Measurements from ENCODE around the gene ZNF407. TPM values are rescaled to one million over a fixed set of nuclear protein-coding genes. Genes with fewer than 3 reads are reported as not detected.

ZNF407 gene
- total RNA-seq, 1 donor from 2014 or later = 22.9 TPM

DNA sequence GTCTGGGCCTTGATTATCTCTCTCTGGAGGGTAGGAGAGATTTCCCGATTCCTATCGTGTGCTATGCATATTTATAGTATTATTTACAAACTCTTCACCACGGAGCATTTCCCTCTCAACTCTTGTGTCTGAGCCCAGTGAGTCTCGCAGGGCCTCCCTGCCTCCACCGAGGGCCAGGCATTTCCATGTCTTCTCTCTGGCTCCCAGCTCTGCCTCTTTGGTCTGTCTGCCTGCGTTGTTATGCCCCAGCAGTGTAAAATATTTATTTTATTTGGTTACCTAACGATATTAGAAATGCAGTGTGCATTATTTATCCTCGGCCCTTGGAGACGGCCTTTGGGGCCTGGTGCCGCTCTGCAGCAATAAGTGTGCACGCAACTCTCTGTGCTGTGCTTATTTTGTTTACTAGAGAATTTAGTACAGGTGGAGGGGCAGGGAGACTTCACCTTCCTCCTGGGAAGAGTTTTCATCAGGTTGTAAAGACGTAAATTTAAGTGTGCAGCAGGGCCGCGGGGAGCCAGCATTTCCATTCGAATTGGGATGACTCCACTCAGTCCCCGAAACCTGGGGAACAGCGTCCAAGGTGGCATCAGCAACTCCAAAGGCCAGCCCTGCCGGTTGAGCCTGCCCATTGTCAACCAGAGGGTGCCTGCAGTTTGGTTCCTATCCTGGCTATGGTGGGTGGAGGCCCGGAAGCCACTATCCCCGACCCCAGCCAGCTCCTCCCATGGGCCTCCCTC is 511.1 kb downstream of the ZNF407 start:
- intact Hi-C loops (cut with DNase I) = no loop called here

DNA sequence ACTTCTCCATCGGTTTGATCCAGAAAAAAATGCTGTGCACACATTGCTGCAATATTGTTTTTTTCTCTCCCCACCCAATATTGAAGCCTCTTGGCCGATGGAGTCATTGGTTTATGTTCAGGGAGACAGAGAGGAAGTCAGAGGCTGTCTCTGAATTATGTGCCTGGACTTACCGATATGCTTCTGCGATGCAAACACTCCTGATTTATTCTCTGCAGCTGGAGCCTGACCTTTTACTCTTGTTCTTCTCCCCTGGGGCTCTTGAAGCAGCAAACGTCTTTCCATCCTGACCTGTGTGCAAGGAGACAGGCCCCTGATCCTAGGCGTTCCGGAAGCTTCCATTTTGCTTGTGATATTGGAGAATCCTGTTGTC is 511.6 kb downstream of the ZNF407 start:
- intact Hi-C loops (cut with DNase I) = no loop called here
- ATAC-seq = no peak
- no peak for DNase-seq (ENCODE audit: low spot score)

More for the DNA sequence above, 511.1 kb downstream of the ZNF407 start:
- ATAC-seq (no peak), DNase-seq (ENCODE audit: low spot score) (no peak)

DNA sequence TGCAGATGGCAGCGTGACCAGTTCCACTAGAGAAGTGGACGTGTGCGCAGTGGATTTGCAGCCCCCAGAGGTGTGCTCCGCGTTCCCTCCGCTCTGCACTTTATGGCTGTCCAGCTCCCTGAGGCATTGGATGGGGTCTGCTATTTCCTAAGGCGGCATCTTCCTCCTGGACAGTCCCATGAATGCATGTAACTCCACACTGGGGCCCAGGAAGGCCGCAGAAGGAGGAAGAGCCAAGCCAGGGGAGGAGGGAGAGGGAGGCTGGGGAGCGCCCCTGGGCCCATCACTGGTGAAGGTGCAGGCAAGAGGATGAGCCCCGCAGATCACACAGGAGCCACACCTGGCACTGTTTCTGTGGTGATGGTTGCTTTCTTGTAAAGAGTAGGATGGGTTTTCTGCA is 512.1 kb downstream of the ZNF407 start:
- DNase-seq (ENCODE audit: low spot score) (no peak), ATAC-seq (no peak)
- intact Hi-C loops (cut with DNase I) = no loop called here

DNA sequence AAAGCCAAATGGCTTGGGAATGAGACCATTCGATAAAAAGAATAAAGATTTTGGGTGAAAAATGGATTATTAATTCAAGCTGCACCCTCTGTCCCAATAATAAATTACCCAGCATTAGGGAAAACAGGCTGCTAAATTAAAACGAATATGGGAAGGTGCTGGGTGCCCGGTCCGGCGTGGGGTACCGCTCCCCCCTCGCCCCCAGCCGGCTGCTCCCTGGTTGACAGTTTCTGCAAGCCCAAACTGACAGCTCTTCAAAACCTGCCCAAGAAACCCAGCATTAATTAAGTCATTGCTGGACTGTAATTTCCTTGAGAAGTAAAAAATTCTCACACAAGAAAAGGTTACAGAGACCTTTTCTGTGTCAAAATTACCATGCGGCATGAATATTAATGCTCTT is 512.6 kb downstream of the ZNF407 start:
- intact Hi-C loops (cut with DNase I) = no loop called here
- no peak for DNase-seq (ENCODE audit: low spot score)
- no peak for ATAC-seq

DNA sequence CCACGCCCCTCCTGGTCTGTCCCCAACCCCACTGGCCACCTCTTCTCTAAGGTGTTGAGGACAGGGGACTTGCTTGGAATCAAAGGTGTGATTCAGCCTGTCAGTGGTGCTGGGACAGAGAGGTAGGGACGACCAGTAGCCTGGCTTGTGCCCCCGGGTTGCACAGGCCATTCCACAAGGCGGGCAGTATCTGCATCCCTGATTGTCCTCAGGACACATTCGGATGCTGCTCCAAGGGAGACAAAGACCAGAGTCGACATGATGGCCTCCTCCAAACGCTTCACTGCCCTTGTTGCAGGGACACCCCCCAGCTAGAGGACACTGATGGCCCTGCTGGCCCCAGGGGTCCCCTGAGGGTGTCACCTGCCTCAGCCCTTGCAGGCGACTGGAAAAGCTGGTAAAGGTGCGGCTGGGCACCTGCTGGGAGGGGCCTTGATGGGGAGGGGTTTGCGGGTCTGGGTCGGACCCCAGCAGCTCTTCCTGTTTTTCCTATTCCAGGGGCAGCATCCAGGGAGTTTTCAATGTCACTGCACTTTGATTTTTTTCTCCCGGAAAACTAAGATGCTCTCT is 513.3 kb downstream of the ZNF407 start:
- ATAC-seq (no peak), DNase-seq (ENCODE audit: low spot score) (no peak)
- intact Hi-C loops (cut with DNase I) = no loop called here

DNA sequence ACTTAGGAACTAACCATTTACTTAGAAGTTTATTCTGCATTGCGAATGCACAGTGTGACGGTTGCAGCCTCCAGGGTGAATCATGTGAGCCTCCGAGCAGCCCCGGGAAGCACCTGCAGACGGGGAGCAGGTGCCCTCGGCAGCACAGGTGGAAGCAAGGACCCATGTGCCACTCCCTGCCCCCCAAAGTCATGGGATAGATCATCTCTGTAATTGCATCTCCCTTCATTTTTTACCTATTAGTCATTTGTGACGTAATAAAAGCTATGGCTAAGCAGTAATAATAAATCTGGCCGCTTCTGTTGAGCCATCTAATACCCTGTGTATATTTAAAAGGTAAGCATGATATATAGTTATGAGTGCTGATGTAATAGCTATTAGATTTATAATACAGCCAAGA is 514.1 kb downstream of the ZNF407 start:
- no peak for ATAC-seq
- DNase-seq (ENCODE audit: low spot score) = no peak
- intact Hi-C loops (cut with DNase I) = no loop called here

DNA sequence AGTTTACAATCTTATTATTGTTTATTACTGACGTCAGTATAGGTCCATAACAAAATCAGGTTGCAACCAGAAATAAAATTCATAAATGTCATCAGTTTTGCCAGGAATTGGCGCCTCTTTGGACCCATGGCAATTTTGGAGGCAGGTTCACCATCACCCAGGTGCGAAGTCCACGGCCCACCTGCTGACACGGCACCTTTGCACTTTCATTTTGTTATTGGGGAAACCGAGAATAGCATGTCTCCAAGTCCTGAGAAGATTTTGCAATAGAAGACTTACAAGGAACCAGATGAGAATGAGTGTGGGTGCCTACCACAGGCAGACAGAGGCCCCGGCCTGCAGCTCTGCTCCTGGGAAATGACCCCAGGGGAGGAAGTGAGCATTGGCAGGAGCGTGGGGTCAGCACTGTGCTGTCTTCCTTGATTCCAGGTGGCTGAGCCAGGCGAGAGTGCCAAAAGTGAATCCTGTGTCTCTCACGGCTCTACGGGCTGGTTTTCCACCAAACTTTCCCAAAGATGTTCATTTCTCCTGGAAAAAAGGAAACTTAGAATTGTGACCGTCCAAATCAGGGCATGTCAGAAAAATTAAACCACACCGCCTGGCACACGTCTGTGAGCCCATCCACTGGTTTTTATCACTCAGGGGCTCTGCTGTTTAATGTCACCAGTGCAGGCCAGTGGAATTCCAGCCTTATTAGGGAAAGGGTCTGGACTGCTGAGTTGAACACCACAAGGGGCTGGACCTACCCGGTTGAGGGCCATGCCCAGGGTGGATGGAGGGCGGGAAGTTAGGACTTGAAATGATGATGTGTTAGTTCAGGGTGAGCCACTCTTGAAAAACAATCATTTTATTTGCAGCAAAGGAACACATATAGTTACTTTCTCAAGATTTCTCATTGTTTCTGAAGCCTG is 514.8 kb downstream of the ZNF407 start:
- intact Hi-C loops (cut with DNase I) = no loop called here
- ATAC-seq = no peak
- DNase-seq (ENCODE audit: low spot score) = no peak

DNA sequence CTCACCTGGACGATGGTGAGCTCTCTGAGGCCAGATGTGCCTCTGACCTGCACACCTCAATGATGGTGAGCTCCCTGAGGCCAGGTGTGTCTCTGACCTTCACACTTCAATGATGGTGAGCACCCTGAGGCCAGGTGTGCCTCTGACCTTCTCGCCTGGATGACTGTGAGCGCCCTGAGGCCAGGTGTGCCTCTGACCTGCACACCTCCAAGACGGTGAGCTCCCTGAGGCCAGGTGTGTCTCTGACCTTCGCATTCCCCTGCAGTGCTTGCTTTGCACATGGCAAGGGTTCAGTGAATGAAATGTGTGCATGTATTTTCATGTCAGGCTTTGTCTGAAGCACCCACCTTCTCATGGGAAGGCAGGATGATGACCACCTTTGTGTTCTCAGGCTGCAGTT is 515.8 kb downstream of the ZNF407 start:
- intact Hi-C loops (cut with DNase I) = no loop called here
- DNase-seq (ENCODE audit: low spot score) (no peak), ATAC-seq (no peak)

DNA sequence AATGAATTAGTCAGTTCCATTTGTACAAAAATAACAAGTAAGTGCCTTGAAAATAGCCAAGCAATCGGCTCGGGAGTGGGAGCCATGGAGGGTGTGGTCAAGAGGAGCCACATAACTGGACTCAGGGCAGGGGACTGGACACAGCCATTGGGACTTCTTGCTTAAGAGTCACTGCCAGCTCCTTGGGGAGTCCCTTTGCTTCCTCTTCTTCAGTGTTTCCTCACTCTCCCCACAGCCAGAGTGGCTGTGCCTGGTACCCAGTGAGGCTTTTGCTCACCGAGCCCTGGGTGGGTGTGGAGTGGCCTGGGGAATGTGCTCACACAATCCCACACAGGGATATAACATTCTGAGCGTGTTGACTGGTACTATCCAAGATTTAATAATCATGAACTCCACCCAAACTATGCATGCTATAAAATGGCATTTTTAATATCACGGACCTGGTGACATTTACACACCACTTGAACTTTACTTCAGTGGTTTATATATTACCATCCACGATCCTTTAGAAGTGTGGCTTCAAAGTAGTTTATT is 516.6 kb downstream of the ZNF407 start:
- no peak for DNase-seq (ENCODE audit: low spot score)
- intact Hi-C loops (cut with DNase I) = no loop called here
- ATAC-seq = no peak

Other genes starting within 250 kb of the ZNF407 start
- gene DIPK1C, start 140.6 kb upstream of the ZNF407 start, total RNA-seq = 1.4 TPM
- gene CNDP2, start 101.5 kb upstream of the ZNF407 start, total RNA-seq = 162 TPM
- gene CNDP1, start 63.4 kb upstream of the ZNF407 start, total RNA-seq = 0.31 TPM